ENCODE measurements around the gene FST.

The FST gene

DNA sequence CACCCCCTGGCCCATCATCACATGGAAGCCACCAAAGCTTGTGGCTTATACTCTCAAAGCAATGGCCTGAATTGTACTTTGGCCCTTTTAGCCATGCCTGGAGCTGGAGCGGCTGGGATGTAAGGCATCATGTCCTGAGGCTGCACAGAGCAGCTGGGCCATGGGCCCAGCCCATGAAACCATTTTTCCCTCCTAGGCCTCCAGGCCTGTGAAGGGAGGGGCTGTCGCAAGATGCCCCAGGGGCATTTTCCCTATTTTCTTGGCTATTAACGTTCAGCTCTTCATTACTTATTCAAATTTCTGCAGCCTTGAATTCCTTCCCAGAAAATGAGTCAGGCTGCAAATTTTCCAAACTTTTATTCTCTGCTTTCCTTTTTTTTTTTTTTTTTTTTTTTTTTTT, 27.7 kb downstream of the FST start:
- in situ Hi-C loops (cut with HindIII; ENCODE audit: low sequenced_read_pairs): no loop called here

DNA sequence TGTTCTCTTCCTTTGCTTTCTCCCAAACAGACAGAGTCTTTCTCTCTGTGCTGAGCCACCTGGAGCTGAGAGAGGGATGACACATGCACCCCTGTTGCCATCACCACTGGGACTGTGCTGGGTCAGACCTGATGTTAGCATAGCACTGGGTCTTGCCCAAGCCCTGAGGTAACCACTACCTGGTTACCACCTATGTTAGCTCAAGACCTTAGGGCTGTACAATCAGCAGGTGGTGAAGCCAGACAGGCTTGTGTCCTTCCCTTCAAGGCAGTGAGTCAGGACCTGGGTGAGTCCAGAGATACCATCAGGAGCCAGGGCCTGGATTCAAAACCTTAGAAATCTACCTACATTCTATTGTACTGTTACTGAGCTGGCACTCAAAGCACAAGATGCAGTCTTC, 32.1 kb downstream of the FST start:
- in situ Hi-C loops (cut with HindIII; ENCODE audit: low sequenced_read_pairs): no loop called here

DNA sequence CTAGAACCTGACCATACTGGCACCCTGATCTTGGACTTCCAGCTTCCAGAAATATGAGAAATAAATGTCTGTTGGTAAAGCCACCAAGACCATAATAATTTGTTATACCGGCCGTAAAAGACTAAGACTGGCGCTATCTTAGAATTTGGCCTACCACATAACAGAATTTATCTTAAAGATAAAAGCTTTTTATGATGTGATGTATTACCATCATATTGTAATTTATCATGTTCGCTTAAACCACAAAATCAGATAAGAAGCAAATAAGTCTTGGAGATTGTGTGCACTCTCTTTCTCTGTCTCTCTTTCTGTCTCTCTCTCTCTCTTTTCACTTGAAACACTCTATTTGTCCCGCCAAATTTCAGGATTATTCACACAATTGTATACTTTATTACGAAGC, 35.6 kb downstream of the FST start:
- in situ Hi-C loops (cut with HindIII; ENCODE audit: low sequenced_read_pairs): no loop called here

DNA sequence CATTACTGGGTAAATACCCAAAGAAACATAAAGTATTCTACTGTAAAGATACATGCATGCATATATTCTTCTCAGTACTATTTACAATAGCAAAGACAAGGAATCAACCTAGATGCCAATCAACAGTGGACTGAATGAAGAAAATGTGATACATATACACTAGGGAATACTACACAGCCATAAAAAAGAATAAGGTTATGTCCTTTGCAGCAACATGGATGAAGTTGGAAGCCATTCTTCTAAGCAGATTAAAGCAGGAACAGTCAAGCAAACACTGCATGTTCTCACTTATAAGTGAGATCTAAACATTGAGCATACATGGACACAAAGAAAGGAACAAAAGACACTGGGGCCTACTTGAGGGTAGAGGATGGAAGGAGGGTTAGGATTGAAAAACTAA, 40.4 kb downstream of the FST start:
- in situ Hi-C loops (cut with HindIII; ENCODE audit: low sequenced_read_pairs): no loop called here

All from DLD1 (cell line).